Measurements from ENCODE around the gene ERMAP. TPM values are rescaled to one million over a fixed set of nuclear protein-coding genes. Genes with fewer than 3 reads are reported as not detected.
A peak's percentile ranks its signal among the peaks of the same experiment; 100 is the strongest.
"Not testable (repeated sequence)": the region's sequence is repeated elsewhere in the genome, so short reads cannot be mapped to it uniquely, and the experiment has no call there.

ERMAP gene
- total RNA-seq, 4 donors from 2014 or later, result 11.2 to 15.3 (median 13.6) TPM

DNA sequence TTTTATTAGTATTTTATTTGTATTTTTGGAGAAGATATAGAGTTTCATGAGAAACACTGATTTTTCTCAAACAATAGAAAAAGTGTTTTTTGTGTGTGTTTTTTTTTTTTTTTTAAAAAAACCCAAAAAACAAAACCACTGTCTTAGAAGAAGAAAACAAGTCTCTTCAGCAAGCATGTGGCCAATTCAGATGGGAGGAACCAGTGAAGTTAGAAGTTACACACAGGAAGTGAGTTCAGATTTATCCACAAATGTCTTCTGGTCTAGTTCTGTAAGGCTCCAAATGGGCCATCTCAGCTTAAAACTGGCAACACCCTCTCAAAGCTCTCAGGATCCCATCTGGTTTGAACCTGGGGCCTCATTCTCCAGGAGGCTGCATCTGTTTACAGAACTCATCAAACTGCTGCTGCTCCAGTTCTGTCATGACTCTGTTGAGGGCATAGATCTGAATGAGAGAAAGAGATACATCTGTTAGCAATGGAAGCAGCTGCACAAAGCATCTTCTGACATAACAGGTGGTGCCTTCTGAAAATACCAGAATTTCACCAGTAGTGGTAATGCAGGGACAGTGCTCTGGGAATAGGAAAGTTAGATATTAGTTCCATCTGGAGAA, 9.8 kb upstream of the ERMAP start:
- TF ChIP-seq POLR2A (IDR thresholded peaks at IDR 0.05), result no peak
- TF ChIP-seq, protein P1, sequence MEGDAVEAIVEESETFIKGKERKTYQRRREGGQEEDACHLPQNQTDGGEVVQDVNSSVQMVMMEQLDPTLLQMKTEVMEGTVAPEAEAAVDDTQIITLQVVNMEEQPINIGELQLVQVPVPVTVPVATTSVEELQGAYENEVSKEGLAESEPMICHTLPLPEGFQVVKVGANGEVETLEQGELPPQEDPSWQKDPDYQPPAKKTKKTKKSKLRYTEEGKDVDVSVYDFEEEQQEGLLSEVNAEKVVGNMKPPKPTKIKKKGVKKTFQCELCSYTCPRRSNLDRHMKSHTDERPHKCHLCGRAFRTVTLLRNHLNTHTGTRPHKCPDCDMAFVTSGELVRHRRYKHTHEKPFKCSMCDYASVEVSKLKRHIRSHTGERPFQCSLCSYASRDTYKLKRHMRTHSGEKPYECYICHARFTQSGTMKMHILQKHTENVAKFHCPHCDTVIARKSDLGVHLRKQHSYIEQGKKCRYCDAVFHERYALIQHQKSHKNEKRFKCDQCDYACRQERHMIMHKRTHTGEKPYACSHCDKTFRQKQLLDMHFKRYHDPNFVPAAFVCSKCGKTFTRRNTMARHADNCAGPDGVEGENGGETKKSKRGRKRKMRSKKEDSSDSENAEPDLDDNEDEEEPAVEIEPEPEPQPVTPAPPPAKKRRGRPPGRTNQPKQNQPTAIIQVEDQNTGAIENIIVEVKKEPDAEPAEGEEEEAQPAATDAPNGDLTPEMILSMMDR (IDR thresholded peaks at IDR 0.05), result no peak
- DNase-seq, result no peak
- H3K27me3 ChIP-seq, result no peaks in the 10 kb centered on the region
- H3K4me1 ChIP-seq, result no peaks in the 10 kb centered on the region
- H3K4me3 ChIP-seq, result no peak overlapping the region
- no peaks in the 10 kb centered on the region for H3K9me3 ChIP-seq
- H3K36me3 ChIP-seq, result no peaks in the 10 kb centered on the region
- no peak overlapping the region for H3K27ac ChIP-seq

DNA sequence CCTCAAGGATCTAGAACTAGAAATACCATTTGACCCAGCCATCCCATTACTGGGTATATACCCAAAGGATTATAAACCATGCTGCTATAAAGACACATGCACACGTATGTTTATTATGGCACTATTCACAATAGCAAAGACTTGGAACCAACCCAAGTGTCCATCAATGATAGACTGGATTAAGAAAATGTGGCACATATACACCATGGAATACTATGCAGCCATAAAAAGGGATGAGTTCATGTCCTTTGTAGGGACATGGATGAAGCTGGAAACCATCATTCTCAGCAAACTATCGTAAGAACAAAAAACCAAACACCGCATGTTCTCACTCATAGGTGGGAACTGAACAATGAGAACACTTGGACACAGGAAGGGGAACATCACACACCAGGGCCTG, 2.1 kb upstream of the ERMAP start:
- H3K9me3 ChIP-seq, H3K4me1 ChIP-seq, DNase-seq, H3K27ac ChIP-seq, H3K27me3 ChIP-seq, H3K4me3 ChIP-seq, H3K36me3 ChIP-seq: not testable (repeated sequence)

DNA sequence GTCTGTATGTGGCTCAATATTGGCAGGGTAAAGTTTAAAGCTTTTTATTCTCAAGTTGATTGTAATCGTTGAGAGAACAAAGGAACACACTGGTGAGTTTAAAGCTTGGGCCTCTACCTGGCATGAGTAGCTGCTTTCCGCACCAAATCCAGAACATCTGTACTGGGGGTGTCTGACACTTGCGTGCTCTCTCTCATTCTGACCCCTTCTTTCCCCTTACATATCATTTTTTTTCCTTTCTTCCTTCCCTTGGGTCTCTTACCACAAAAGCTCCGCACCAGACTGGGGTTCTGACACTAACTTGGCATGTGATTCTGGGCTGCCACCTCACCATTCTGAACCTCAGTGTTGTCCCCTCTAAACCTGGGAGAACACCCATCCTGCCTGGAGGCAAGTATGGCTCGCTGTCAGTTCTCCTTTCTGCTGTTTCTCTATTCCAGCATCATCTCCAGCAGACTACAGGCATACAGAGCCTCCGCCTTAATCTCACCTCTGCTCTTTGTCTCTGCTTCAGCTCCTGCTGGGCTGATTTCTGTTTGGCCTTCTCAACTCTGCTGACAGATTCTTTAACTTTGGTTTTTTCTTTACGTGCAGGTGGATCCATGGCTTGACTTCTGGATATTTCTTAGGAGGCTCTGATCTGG, 859 bp upstream of the ERMAP start:
- peak overlapping the region; percentile 64 to 95 (median 80) for H3K4me3 ChIP-seq
- no peaks in the 10 kb centered on the region for H3K27me3 ChIP-seq
- no peak for TF ChIP-seq POLR2A (IDR thresholded peaks at IDR 0.05)
- TF ChIP-seq, protein P1 (IDR thresholded peaks at IDR 0.05), result no peak
- peak overlapping the region; percentile 92 to 98 (median 96) for H3K27ac ChIP-seq
- H3K36me3 ChIP-seq, result no peaks in the 10 kb centered on the region
- H3K4me1 ChIP-seq, result peaks cover 0 to 7% (median 2%) of the 10 kb centered on the region in 4 donors
- no peaks in the 10 kb centered on the region for H3K9me3 ChIP-seq
- DNase-seq, result no peak

DNA sequence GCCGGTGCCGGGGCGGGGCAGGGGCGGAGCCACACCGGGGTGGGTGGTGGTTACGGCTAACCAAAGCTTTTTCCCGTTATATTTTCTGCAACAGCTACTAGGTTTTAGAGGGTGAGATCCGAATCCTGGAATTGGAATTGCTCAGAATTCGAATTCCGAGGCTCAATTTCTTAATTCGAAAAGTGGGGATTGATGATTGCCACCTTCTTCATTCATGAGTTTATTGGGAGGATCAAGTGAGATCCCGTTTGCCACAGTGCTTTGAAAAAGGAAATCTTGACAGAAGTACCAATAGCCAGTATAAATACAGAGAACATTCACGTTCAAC, 482 bp downstream of the ERMAP start:
- Histone ChIP-seq H3K4me1 (peaks cover 0 to 7% (median 2%) of the 10 kb centered on the region in 4 donors), H3K9me3 (no peaks in the 10 kb centered on the region), H3K36me3 (no peaks in the 10 kb centered on the region), H3K27me3 (no peaks in the 10 kb centered on the region), H3K27ac (peak overlapping the region; percentile 92 to 98 (median 96)), H3K4me3 (peak overlapping the region; percentile 64 to 95 (median 80))
- no peak for DNase-seq
- no peak for TF ChIP-seq POLR2A (IDR thresholded peaks at IDR 0.05)
- TF ChIP-seq, protein P1 (IDR thresholded peaks at IDR 0.05), result no peak

DNA sequence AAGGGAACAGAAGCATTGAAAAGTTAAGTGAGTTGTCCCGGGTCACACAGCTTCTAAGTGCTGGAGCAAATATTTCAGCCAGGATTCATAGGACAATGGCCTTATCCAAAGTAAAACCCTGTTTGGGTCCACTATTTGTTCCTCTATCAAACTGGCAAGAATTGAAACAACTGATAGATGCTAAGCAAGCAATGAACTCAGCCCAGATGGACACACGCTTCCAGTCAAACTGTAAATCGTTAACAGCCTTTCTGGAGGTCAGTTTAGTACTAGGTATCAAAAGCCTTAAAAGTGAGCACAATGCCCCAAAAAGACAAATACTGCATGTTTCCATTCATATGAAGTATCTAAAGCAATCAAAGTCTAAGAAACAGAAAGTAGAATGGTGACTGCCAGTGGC, 1.1 kb downstream of the ERMAP start:
- Histone ChIP-seq H3K4me3 (peak overlapping the region in 2 of 4 donors; percentile 64 to 95), H3K4me1 (peaks cover 0 to 7% (median 2%) of the 10 kb centered on the region in 4 donors), H3K27me3 (no peaks in the 10 kb centered on the region), H3K9me3 (no peaks in the 10 kb centered on the region), H3K36me3 (no peaks in the 10 kb centered on the region), H3K27ac (no peak overlapping the region)
- TF ChIP-seq, protein P1 (IDR thresholded peaks at IDR 0.05), result no peak
- no peak for TF ChIP-seq POLR2A (IDR thresholded peaks at IDR 0.05)
- no peak for DNase-seq

DNA sequence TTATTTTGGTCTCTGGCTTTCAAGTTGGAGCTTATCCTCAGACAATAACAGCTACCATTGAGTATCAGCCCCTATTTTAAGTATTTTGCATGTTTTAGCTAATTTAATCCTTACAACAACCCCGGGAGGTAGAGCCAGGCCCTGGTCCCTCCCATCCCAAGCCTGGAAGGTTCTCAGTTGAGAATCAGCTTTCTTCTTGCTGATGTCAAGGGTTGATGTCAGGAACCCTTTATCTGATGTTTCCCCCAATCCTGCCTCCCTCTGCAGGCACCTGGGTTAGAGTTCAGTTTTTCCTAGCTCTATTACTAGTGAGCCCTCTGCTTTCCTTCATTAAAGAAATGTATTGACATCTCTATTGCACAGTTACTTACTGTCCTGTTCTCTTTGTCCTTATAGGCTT, 3.9 kb downstream of the ERMAP start:
- H3K27ac ChIP-seq, result no peak overlapping the region
- TF ChIP-seq, protein P1 (IDR thresholded peaks at IDR 0.05), result no peak
- TF ChIP-seq POLR2A (IDR thresholded peaks at IDR 0.05), result no peak
- no peaks in the 10 kb centered on the region for H3K27me3 ChIP-seq
- H3K9me3 ChIP-seq, result no peaks in the 10 kb centered on the region
- no peak for DNase-seq
- H3K36me3 ChIP-seq, result no peaks in the 10 kb centered on the region
- H3K4me1 ChIP-seq, result peaks cover 0 to 6% (median 2%) of the 10 kb centered on the region in 4 donors
- no peak overlapping the region for H3K4me3 ChIP-seq

Measured in Peyer's patch (tissue), 4 donors.